ENCODE measurements around the gene CARD19. TPM values are rescaled to one million over a fixed set of nuclear protein-coding genes. Genes with fewer than 3 reads are reported as not detected.
A peak's percentile ranks its signal among the peaks of the same experiment; 100 is the strongest.

The CARD19 gene
- polyA plus RNA-seq, 1 experiment, result 25.2 TPM

DNA sequence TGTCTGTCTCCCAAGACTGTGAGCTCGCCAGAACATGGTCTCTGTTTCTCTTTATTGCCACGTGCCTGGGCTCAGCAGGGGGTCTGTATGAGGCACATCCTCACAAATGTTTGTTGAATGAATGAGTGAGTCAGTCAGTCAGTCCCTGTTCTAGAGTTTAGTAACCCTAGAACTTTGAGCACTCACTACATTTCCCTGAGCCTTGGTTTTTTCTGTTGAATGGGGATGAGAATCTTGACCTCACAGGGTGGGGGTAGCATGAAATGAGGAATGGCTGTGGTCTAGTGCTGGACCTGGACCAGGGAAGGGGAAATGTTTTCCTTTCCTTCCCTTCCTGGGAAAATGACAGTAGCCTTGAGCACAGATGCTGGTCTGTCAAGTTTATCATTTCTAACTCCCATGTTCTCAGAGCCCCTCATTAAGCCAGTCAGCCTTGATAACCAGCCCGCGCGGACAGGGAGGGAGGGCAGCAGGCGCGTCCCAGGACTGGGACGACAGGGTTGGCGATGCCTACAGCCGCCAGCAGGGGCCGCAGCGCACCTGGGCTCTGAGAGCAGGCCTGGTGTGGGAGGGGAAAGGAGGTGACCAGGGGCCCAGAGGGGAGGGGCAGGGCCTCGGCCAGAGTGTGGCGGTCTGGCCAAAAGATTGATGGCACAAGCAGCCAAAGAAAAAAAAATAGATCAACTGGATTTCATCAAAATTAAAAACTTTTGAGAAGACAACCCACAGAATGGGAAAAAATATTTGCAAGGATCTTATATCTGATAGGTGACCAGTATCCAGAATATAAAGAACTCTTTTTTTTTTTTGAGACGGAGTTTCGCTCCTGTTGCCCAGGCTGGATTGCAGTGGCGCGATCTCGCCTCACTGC lies 63.8 kb downstream of the CARD19 start:
- H3K27me3 ChIP-seq (ENCODE audit: control insufficient read depth, insufficient read depth, low read length), result peaks cover 2% of the 10 kb centered on the region
- DNase-seq (ENCODE audit: low read depth, low spot score), result peak; percentile 20
- peaks cover 4% of the 10 kb centered on the region; the same call in 1 of the 2 replicates for H3K9me3 ChIP-seq (ENCODE audit: control insufficient read depth, insufficient read depth, low read length)
- H3K4me3 ChIP-seq (ENCODE audit: low read depth, low read length), result no peak overlapping the region
- TF ChIP-seq, protein P1, sequence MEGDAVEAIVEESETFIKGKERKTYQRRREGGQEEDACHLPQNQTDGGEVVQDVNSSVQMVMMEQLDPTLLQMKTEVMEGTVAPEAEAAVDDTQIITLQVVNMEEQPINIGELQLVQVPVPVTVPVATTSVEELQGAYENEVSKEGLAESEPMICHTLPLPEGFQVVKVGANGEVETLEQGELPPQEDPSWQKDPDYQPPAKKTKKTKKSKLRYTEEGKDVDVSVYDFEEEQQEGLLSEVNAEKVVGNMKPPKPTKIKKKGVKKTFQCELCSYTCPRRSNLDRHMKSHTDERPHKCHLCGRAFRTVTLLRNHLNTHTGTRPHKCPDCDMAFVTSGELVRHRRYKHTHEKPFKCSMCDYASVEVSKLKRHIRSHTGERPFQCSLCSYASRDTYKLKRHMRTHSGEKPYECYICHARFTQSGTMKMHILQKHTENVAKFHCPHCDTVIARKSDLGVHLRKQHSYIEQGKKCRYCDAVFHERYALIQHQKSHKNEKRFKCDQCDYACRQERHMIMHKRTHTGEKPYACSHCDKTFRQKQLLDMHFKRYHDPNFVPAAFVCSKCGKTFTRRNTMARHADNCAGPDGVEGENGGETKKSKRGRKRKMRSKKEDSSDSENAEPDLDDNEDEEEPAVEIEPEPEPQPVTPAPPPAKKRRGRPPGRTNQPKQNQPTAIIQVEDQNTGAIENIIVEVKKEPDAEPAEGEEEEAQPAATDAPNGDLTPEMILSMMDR (IDR thresholded peaks at IDR 0.05; ENCODE audit: low read depth, low read length), result peak; percentile 94
- H3K27ac ChIP-seq (ENCODE audit: low read depth, low read length), result no peak overlapping the region
- CTCF ChIA-PET, result interaction anchor here (0.6 to 2.1 kb wide), 7 partner anchors 10 to 406 kb away, joined by 3 to 7 read pairs (median 5); no protein-coding TSS in a partner anchor
- POLR2A ChIA-PET, result no interaction called here

DNA sequence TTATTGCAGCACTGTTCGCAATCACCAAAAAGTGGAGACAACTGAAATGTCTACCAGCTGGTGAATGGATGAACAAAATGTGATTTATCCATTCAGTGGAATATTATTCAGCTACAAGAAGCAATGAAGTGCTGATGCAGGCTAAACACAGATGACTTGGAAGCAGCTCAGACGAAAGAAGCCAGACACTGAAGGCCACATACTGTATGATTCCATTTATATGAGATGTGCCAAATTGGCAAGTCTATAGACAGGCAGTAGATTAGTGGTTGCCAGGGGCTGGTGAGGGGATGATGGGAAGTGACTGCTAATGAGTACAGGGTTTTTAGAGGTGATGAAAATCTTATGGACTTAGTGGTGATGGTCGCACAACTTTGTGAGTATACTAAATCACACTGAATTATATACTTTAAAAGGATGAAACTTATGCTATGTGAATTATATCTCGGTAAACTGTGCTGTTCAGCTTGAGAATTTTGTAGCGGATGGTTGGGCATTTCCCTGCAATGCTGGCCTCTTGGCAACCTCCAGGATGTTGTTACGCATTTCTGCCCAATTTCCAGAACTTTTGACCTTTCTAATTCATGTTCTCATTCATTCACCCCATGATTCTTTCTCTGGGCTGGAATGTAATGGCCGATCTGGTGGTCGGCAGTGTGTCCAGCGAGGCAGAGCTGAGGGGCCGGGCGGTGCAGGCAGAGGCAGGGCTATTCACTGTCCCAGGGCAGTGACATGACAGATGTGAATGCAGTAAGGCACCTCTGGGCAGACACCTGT lies 66.0 kb downstream of the CARD19 start:
- POLR2A ChIA-PET, result no interaction called here
- CTCF ChIA-PET, result interaction anchor here (0.7 to 2.1 kb wide), 4 partner anchors 27 to 405 kb away, joined by 4 to 7 read pairs (median 6); no protein-coding TSS in a partner anchor
- Histone ChIP-seq H3K9me3 (ENCODE audit: control insufficient read depth, insufficient read depth, low read length) (no peaks in the 10 kb centered on the region), H3K4me3 (ENCODE audit: low read depth, low read length) (no peak overlapping the region), H3K27ac (ENCODE audit: low read depth, low read length) (no peak overlapping the region), H3K27me3 (ENCODE audit: control insufficient read depth, insufficient read depth, low read length) (peaks cover 2% of the 10 kb centered on the region)
- DNase-seq (ENCODE audit: low read depth, low spot score), result no peak
- TF ChIP-seq, protein P1 (IDR thresholded peaks at IDR 0.05; ENCODE audit: low read depth, low read length), result no peak

Other genes starting within 250 kb of the CARD19 start
- 4.1 and 5.2 TPM in 2 replicates for gene ZNF484, start 218.2 kb upstream of the CARD19 start, polyA plus RNA-seq (2011; rRNA removed)
- gene FGD3, start 148.7 kb upstream of the CARD19 start, polyA plus RNA-seq (2011; rRNA removed), result not detected in 2 replicates
- 1.4 and 1.8 TPM in 2 replicates for gene SUSD3, start 37.5 kb upstream of the CARD19 start, polyA plus RNA-seq (2011; rRNA removed)
- gene NINJ1, start 38.0 kb downstream of the CARD19 start, polyA plus RNA-seq (2011; rRNA removed), result 26.8 and 47.4 TPM in 2 replicates
- not detected in 2 replicates for gene WNK2, start 87.9 kb downstream of the CARD19 start, polyA plus RNA-seq (2011; rRNA removed)